Aorta (tissue), 5 donors: ENCODE data around the gene MUTYH. TPM values are rescaled to one million over a fixed set of nuclear protein-coding genes. Genes with fewer than 3 reads are reported as not detected.

Source experiments
- ATAC-seq: fragments of 200-7000 bp; cut with Tn5 transposase; one replicate; pipeline ENCODE4 v1.9.1; 2022; ENCODE audit warnings: moderate library complexity; ENCODE audit not compliant: low FRiP score
- DNase-seq, 2 donors: peaks; one replicate each; pipeline ENCODE4 v3.0.0-alpha.2; 2020
- H3K27ac ChIP-seq, 2 donors: one replicate each; pipeline ENCODE4 v1.5.1; 2013; ENCODE audit warnings: low read length in 2 of 2, mild to moderate bottlenecking in 2 of 2, moderate library complexity in 2 of 2, control low read depth in 1 of 2, inconsistent platforms in 1 of 2, low read depth in 1 of 2
- H3K27me3 ChIP-seq, 2 donors: one replicate each; pipeline ENCODE4 v1.6.1; 2013; ENCODE audit warnings: control low read depth in 1 of 2, low read length in 1 of 2, mild to moderate bottlenecking in 1 of 2, moderate library complexity in 1 of 2; ENCODE audit not compliant: insufficient read depth in 2 of 2, control insufficient read depth in 1 of 2
- H3K36me3 ChIP-seq, 2 donors: one replicate each; pipeline ENCODE4 v1.6.1; 2013; ENCODE audit warnings: control low read depth in 1 of 2, low read length in 1 of 2, mild to moderate bottlenecking in 1 of 2; ENCODE audit not compliant: insufficient read depth in 2 of 2, control insufficient read depth in 1 of 2
- H3K4me1 ChIP-seq, 2 donors: one replicate each; pipeline ENCODE4 v1.6.1; 2013; ENCODE audit warnings: low read length in 2 of 2, control low read depth in 1 of 2, mild to moderate bottlenecking in 1 of 2, moderate library complexity in 1 of 2; ENCODE audit not compliant: insufficient read depth in 2 of 2, control insufficient read depth in 1 of 2
- H3K4me3 ChIP-seq, 2 donors: one replicate each; pipeline ENCODE4 v1.5.1; 2013; ENCODE audit warnings: low read length in 2 of 2, control low read depth in 1 of 2, mild to moderate bottlenecking in 1 of 2
- H3K9me3 ChIP-seq: one replicate; pipeline ENCODE4 v1.6.1; 2013; ENCODE audit warnings: mild to moderate bottlenecking, low read length; ENCODE audit not compliant: control insufficient read depth
- WGBS, 2 donors: extraction: QIAGEN DNeasy Blood & Tissue Kit; methylation state at CpG; one replicate each; pipeline ENCODE4 v1.1.7; 2013; 5-methylcytosine and 5-hydroxymethylcytosine counted together
- intact Hi-C, 2 donors: fragments of 100-400 bp; cut with DNase I; formaldehyde crosslinking; loops; one replicate each; pipeline versions ENCODE4 v1.14.2 to v1.15.0; 2022
- polyA plus RNA-seq, 2 donors: library from polyadenylated mRNA; stranded (reverse); fragments of 200-250 nt; gene quantifications; one replicate each; pipeline ENCODE4 v1.2.3, GENCODE V29; 2013
- total RNA-seq, 2 donors: library from RNA; stranded (reverse); fragmentation: NEBNext Ultra II Directional; extraction: Animal tissue kit (Norgen Biotek cat#: 25700); gene quantifications; one replicate each; pipeline ENCODE4 v1.2.1, GENCODE V29; 2021
- donor health status: healthy with polysubstance abuse.
- donor health status: Bipolar disorder and iron deficiency.
- donor health status: DM: no; HTN: no; CAD: no.
- donor health status: DM: no; HTN: no; CAD: no.
- donor health status: DM: yes; HTN: yes; CAD: no.

Gene MUTYH
- total and polyA plus RNA-seq, 4 donors: 4.9 to 49.8 (median 24.3) TPM

GRCh38 chr1:45359882-45360513 lies 19.8 kb upstream of the MUTYH start:
- H3K9me3 ChIP-seq: no peaks in the 10 kb centered on the region
- DNase-seq: peak in 1 of 2 donors; percentile 73
- peak; percentile 84 for ATAC-seq
- H3K27ac ChIP-seq: peak overlapping the region; percentile 30 to 62
- H3K27me3 ChIP-seq: no peaks in the 10 kb centered on the region
- no peaks in the 10 kb centered on the region for H3K36me3 ChIP-seq
- intact Hi-C loops: loop anchor here (2.0 to 5.0 kb wide), 4 partner anchors 131 to 212 kb away; partner anchors contain the start of gene TESK2 (in 1 of the 2)
- H3K4me1 ChIP-seq: no peaks in the 10 kb centered on the region
- no peak overlapping the region for H3K4me3 ChIP-seq
- 4 to 6% methylated on average over 7 of the region's 7 CpGs for WGBS, 2 donors

- Histone ChIP-seq H3K27me3 (no peaks in the 10 kb centered on the region), H3K4me3 (no peak overlapping the region), H3K4me1 (no peaks in the 10 kb centered on the region), H3K36me3 (no peaks in the 10 kb centered on the region), H3K9me3 (no peaks in the 10 kb centered on the region), H3K27ac (no peak overlapping the region)
- intact Hi-C loops: loop anchor here in 1 of 2 donors (5.0 kb wide), 1 partner anchor 216 kb away; no protein-coding TSS in a partner anchor
- no peak for ATAC-seq
- 73 to 80% methylated on average over 4 of the region's 4 CpGs for WGBS, 2 donors
- DNase-seq: no peak
Observed at GRCh38 chr1:45356186-45356585, 15.9 kb upstream of the MUTYH start.

GRCh38 chr1:45355683-45356082 lies 15.4 kb upstream of the MUTYH start:
- Histone ChIP-seq H3K36me3 (no peaks in the 10 kb centered on the region), H3K27ac (no peak overlapping the region), H3K27me3 (no peaks in the 10 kb centered on the region), H3K9me3 (no peaks in the 10 kb centered on the region), H3K4me3 (no peak overlapping the region), H3K4me1 (no peaks in the 10 kb centered on the region)
- WGBS, 2 donors: 59 to 61% methylated on average over 2 of the region's 2 CpGs
- intact Hi-C loops: loop anchor here in 1 of 2 donors (5.0 kb wide), 1 partner anchor 217 kb away; no protein-coding TSS in a partner anchor
- no peak for DNase-seq
- no peak for ATAC-seq

GRCh38 chr1:45354838-45355237 lies 14.6 kb upstream of the MUTYH start:
- no peak for DNase-seq
- Histone ChIP-seq H3K9me3 (no peaks in the 10 kb centered on the region), H3K4me3 (no peak overlapping the region), H3K4me1 (no peaks in the 10 kb centered on the region), H3K27ac (no peak overlapping the region), H3K36me3 (no peaks in the 10 kb centered on the region), H3K27me3 (no peaks in the 10 kb centered on the region)
- no peak for ATAC-seq
- WGBS, 2 donors: 85 to 92% methylated on average over 4 of the region's 4 CpGs
- intact Hi-C loops: loop anchor here in 1 of 2 donors (5.0 kb wide), 1 partner anchor 217 kb away; no protein-coding TSS in a partner anchor

- DNase-seq: no peak
- no peaks in the 10 kb centered on the region for H3K9me3 ChIP-seq
- no peaks in the 10 kb centered on the region for H3K36me3 ChIP-seq
- intact Hi-C loops: no loop called here
- ATAC-seq: no peak
- H3K27ac ChIP-seq: no peak overlapping the region
- H3K4me1 ChIP-seq: peaks cover 0 to 2% of the 10 kb centered on the region in 2 donors
- 83 to 90% methylated on average over 2 of the region's 2 CpGs for WGBS, 2 donors
- no peak overlapping the region for H3K4me3 ChIP-seq
- no peaks in the 10 kb centered on the region for H3K27me3 ChIP-seq
Observed at GRCh38 chr1:45353685-45354084, 13.4 kb upstream of the MUTYH start.

- Histone ChIP-seq H3K9me3 (no peaks in the 10 kb centered on the region), H3K4me1 (peaks cover 0 to 4% of the 10 kb centered on the region in 2 donors), H3K36me3 (no peaks in the 10 kb centered on the region), H3K27me3 (no peaks in the 10 kb centered on the region), H3K27ac (no peak overlapping the region), H3K4me3 (no peak overlapping the region)
- WGBS, 2 donors: 86 to 90% methylated on average over 5 of the region's 5 CpGs
- intact Hi-C loops: no loop called here
- DNase-seq (no peak), ATAC-seq (no peak)
Observed at GRCh38 chr1:45351508-45351907, 11.3 kb upstream of the MUTYH start.

GRCh38 chr1:45348966-45349677 lies 8.9 kb upstream of the MUTYH start:
- H3K4me3 ChIP-seq: no peak overlapping the region
- H3K36me3 ChIP-seq: peaks cover 0 to 3% of the 10 kb centered on the region in 2 donors
- DNase-seq (no peak), ATAC-seq (peak; percentile 57)
- peak overlapping the region in 1 of 2 donors; percentile 70 for H3K27ac ChIP-seq
- no peaks in the 10 kb centered on the region for H3K27me3 ChIP-seq
- no peaks in the 10 kb centered on the region for H3K9me3 ChIP-seq
- 30% methylated on average over 3 of the region's 3 CpGs for WGBS, 2 donors
- H3K4me1 ChIP-seq: peaks cover 0 to 4% of the 10 kb centered on the region in 2 donors
- intact Hi-C loops: no loop called here

- peak overlapping the region in 1 of 2 donors; percentile 70 for H3K27ac ChIP-seq
- no peak overlapping the region for H3K4me3 ChIP-seq
- peaks cover 0 to 3% of the 10 kb centered on the region in 2 donors for H3K36me3 ChIP-seq
- H3K27me3 ChIP-seq: no peaks in the 10 kb centered on the region
- DNase-seq (no peak), ATAC-seq (no peak)
- H3K9me3 ChIP-seq: no peaks in the 10 kb centered on the region
- WGBS, 2 donors: 0 to 7% methylated on average over 1 of the region's 1 CpG
- intact Hi-C loops: no loop called here
- H3K4me1 ChIP-seq: peaks cover 0 to 4% of the 10 kb centered on the region in 2 donors
Observed at GRCh38 chr1:45348609-45348965, 8.3 kb upstream of the MUTYH start.

- ATAC-seq: no peak
- Histone ChIP-seq H3K27ac (peak overlapping the region in 1 of 2 donors; percentile 49), H3K9me3 (no peaks in the 10 kb centered on the region), H3K36me3 (peaks cover 0 to 8% of the 10 kb centered on the region in 2 donors), H3K27me3 (no peaks in the 10 kb centered on the region), H3K4me1 (peaks cover 0 to 4% of the 10 kb centered on the region in 2 donors), H3K4me3 (no peak overlapping the region)
- 95 to 100% methylated on average over 2 of the region's 2 CpGs for WGBS, 2 donors
- no peak for DNase-seq
- intact Hi-C loops: no loop called here
Observed at GRCh38 chr1:45348020-45348419, 7.8 kb upstream of the MUTYH start.
